Sigmoid colon (tissue), 7 donors: Measurements from ENCODE around the gene MAP1A. TPM values are rescaled to one million over a fixed set of nuclear protein-coding genes. Genes with fewer than 3 reads are reported as not detected.

Experiments used
- DNase-seq: peaks from one replicate; pipeline ENCODE4 v3.0.0-alpha.2; 2019
- H3K27ac ChIP-seq, 4 donors: fragments of 200-600 bp; sonication (generic); one replicate each; pipeline ENCODE4 v1.5.1; 2016 to 2019; ENCODE audit warnings: mild to moderate bottlenecking in 1 of 4
- H3K27me3 ChIP-seq, 3 donors: fragments of 200-600 bp; sonication (generic); one replicate each; pipeline ENCODE4 v1.5.1; 2019; ENCODE audit warnings: mild to moderate bottlenecking in 1 of 3
- H3K36me3 ChIP-seq, 4 donors: fragments of 200-600 bp; sonication (generic); one replicate each; pipeline ENCODE4 v1.5.1; 2016 to 2019
- H3K4me1 ChIP-seq, 4 donors: fragments of 200-600 bp; sonication (generic); one replicate each; pipeline ENCODE4 v1.5.1; 2017 to 2019
- H3K4me3 ChIP-seq, 4 donors: fragments of 200-600 bp; sonication (generic); one replicate each; pipeline ENCODE4 v1.5.1; 2017 to 2019; ENCODE audit warnings: mild to moderate bottlenecking in 2 of 4, moderate library complexity in 1 of 4
- H3K9me3 ChIP-seq, 4 donors: fragments of 200-600 bp in 3 of 4; sonication (generic) in 3 of 4; one replicate each; pipeline versions ENCODE4 v1.5.1 to v1.6.1; 2013 to 2019
- EP300 ChIP-seq, 4 donors: sonication (generic); formaldehyde crosslinking; IDR thresholded peaks; one replicate each; pipeline ENCODE4 v1.6.1; 2017; ENCODE audit warnings: antibody characterized with exemption in 4 of 4
- POLR2A ChIP-seq, 2 donors: fragments of 450-650 bp; IDR thresholded peaks; one replicate each; pipeline ENCODE4 v1.6.1; 2016; ENCODE audit warnings: antibody characterized with exemption in 2 of 2, mild to moderate bottlenecking in 2 of 2, moderate library complexity in 2 of 2
- POLR2AphosphoS5 ChIP-seq, 4 donors: sonication (generic); formaldehyde crosslinking; IDR thresholded peaks; one replicate each; pipeline ENCODE4 v1.6.1; 2017; ENCODE audit warnings: antibody characterized with exemption in 4 of 4
- WGBS, 2 donors: extraction: QIAGEN DNeasy Blood & Tissue Kit; methylation state at CpG; one replicate each; pipeline ENCODE4 v1.1.7; 2013; 5-methylcytosine and 5-hydroxymethylcytosine counted together
- intact Hi-C: fragments of 100-400 bp; cut with DNase I; formaldehyde crosslinking; loops from one replicate; pipeline ENCODE4 v1.15.1; 2023
- polyA plus RNA-seq, 3 donors: library from polyadenylated mRNA; stranded (reverse); fragments of 200-250 nt; gene quantifications; one replicate each; pipeline ENCODE4 v1.2.3, GENCODE V29; 2013
- total RNA-seq, 4 donors: library from RNA; depleted of rRNA; stranded (reverse); fragments of >200 nt; gene quantifications; one replicate each; pipeline ENCODE4 v1.1.0, GENCODE V29; 2016
- TF ChIP-seq, protein P1 (sequence below), 4 experiments: fragments of 450-650 bp in 3 of 4; fragments of 200-600 bp in 1 of 4; IDR thresholded peaks; one replicate each; pipeline ENCODE4 v1.5.1; 2016 to 2019; ENCODE audit warnings: antibody characterized with exemption in 4 of 4, mild to moderate bottlenecking in 3 of 4, moderate library complexity in 2 of 4
- donor health status: healthy with polysubstance abuse.
- donor health status: Bipolar disorder and iron deficiency.
- donor health status: healthy.

MAP1A gene
- total and polyA plus RNA-seq, 7 donors, result 0.23 to 61.2 (median 25.2) TPM

DNA sequence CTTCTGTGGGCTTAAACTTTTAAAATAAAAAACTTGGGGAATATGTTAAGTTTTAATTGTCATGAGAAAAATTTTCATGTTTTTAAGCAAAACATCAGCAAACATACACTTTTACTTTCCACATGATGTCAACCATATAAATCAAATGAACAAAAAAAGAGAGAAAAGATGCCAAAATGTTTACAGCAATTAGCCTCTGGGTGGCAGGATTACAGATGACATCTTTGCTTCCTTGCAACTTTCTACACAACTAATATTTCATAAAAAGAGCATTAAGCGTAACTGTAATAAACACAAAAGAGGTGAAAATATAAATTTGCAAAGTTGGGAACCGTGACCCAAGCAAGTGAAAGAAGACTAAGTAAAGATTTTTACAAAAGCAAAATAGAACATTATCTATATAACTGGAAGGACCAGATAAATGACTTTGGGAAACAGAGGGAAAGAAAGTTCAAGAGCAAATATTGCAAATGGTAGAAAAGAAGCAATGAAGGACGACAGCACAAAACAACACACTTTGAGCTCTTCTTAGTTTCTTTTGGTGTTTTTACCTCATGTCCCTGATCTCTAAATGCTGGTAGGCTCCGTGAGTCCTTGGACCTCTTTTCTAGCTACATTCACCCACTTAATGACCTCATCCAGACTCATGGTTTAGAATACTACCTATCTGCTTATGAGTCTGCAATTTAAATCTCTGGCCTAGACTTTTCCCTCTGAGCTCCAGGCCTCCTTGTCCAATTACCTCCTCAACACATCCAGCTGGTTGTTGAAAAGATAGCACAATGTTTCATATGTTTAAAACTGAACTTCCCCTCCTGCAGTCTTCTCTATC is 33.9 kb upstream of the MAP1A start:
- intact Hi-C loops, result no loop called here
- H3K4me3 ChIP-seq, result no peak overlapping the region
- 82 to 85% methylated on average over 4 of the region's 4 CpGs for WGBS, 2 donors
- DNase-seq, result no peak
- H3K27me3 ChIP-seq, result no peaks in the 10 kb centered on the region
- no peaks in the 10 kb centered on the region for H3K9me3 ChIP-seq
- TF ChIP-seq, protein P1, sequence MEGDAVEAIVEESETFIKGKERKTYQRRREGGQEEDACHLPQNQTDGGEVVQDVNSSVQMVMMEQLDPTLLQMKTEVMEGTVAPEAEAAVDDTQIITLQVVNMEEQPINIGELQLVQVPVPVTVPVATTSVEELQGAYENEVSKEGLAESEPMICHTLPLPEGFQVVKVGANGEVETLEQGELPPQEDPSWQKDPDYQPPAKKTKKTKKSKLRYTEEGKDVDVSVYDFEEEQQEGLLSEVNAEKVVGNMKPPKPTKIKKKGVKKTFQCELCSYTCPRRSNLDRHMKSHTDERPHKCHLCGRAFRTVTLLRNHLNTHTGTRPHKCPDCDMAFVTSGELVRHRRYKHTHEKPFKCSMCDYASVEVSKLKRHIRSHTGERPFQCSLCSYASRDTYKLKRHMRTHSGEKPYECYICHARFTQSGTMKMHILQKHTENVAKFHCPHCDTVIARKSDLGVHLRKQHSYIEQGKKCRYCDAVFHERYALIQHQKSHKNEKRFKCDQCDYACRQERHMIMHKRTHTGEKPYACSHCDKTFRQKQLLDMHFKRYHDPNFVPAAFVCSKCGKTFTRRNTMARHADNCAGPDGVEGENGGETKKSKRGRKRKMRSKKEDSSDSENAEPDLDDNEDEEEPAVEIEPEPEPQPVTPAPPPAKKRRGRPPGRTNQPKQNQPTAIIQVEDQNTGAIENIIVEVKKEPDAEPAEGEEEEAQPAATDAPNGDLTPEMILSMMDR (IDR thresholded peaks at IDR 0.05), result peak in 1 of 4 experiments; percentile 29
- TF ChIP-seq EP300 (IDR thresholded peaks at IDR 0.05) (no peak), POLR2A (IDR thresholded peaks at IDR 0.05) (no peak)
- H3K27ac ChIP-seq, result peak overlapping the region in 1 of 4 donors; percentile 12
- peaks cover 0 to 7% (median 0%) of the 10 kb centered on the region in 4 donors for H3K4me1 ChIP-seq
- H3K36me3 ChIP-seq, result peaks cover 6 to 77% (median 15%) of the 10 kb centered on the region in 4 donors

DNA sequence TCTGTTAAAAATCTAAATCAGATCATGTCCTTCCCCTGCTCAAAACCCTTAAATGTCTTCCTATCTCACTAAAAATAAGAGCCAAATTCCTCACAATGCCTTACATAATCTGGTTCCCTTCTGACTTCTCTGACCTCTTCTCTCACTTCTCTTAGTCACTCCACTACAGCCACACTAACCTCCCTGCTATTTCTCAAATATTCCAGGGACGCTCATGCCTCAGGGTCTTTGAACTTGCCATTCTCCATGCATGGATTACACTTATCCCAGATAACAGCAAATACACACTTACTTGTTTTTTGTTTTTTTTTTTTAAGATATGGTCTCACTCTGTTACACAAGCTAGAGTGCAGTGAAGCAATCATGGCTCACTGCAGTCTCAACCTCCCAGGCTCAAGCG is 33.0 kb upstream of the MAP1A start:
- intact Hi-C loops, result no loop called here
- Histone ChIP-seq H3K4me3 (no peak overlapping the region), H3K27ac (no peak overlapping the region), H3K9me3 (no peaks in the 10 kb centered on the region), H3K36me3 (peaks cover 0 to 73% (median 5%) of the 10 kb centered on the region in 4 donors), H3K27me3 (no peaks in the 10 kb centered on the region), H3K4me1 (peaks cover 0 to 13% (median 3%) of the 10 kb centered on the region in 4 donors)
- 94 to 96% methylated on average over 2 of the region's 2 CpGs for WGBS, 2 donors
- no peak for DNase-seq
- TF ChIP-seq POLR2A (IDR thresholded peaks at IDR 0.05) (no peak), POLR2AphosphoS5 (IDR thresholded peaks at IDR 0.05) (no peak), EP300 (IDR thresholded peaks at IDR 0.05) (no peak)
- TF ChIP-seq, protein P1 (IDR thresholded peaks at IDR 0.05), result no peak

DNA sequence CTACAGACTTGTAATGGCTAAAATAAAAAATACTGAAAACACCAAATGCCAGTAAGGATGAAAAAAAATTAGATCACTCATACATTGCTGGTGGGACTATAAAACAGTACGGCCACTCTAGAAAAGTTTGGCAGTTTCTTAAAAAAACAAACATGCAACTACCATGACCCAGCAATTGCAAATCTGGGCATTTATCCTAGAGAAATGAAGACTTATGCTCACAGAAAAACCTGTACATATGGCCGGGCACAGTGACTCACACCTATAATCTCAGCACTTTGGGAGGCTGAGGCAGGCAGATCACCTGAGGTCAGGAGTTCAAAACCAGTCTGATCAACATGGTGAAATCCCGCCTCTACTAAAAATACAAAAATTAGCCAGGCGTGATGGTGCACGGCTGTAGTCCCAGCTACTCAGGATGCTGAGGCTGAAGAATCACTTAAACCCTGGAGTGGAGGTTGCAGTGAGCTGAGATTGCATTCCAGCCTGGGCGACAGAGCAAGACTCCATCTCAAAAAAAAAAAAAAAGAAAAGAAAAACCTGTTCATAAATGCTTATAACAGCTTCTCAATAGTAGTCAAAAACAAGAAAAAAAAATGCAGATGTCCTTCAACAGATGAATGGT is 30.0 kb upstream of the MAP1A start:
- peaks cover 0 to 28% (median 19%) of the 10 kb centered on the region in 4 donors for H3K4me1 ChIP-seq
- TF ChIP-seq EP300 (IDR thresholded peaks at IDR 0.05) (no peak), POLR2A (IDR thresholded peaks at IDR 0.05) (no peak), POLR2AphosphoS5 (IDR thresholded peaks at IDR 0.05) (no peak)
- TF ChIP-seq, protein P1 (IDR thresholded peaks at IDR 0.05), result no peak
- WGBS, 2 donors, result 90 to 94% methylated on average over 6 of the region's 6 CpGs
- peaks cover 0 to 58% (median 2%) of the 10 kb centered on the region in 4 donors for H3K36me3 ChIP-seq
- no peak overlapping the region for H3K4me3 ChIP-seq
- intact Hi-C loops, result loop anchor here (5.0 kb wide), 1 partner anchor 35 kb away; no protein-coding TSS in a partner anchor
- H3K27ac ChIP-seq, result no peak overlapping the region
- DNase-seq, result no peak
- H3K9me3 ChIP-seq, result no peaks in the 10 kb centered on the region
- H3K27me3 ChIP-seq, result no peaks in the 10 kb centered on the region

DNA sequence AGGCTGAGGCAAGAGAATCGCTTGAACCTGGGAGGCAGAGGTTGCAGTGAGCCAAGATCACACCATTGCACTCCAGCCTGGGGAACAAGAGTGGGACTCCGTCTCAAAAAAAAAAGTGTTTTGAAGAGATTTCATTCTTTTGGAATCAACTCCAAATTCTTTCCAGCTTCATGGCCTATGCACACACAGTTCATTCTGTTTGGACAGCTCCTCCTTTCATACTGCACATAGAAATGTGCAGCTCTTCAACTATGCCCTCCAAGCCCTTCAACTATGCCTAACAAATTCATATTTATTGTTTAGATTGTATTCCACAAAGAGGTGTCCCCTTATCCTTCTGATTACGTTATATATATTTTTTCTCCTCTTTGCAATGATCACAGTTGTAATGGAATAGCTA is 28.6 kb upstream of the MAP1A start:
- Histone ChIP-seq H3K36me3 (peaks cover 0 to 54% (median 2%) of the 10 kb centered on the region in 4 donors), H3K4me1 (peaks cover 0 to 34% (median 23%) of the 10 kb centered on the region in 4 donors), H3K9me3 (no peaks in the 10 kb centered on the region), H3K27me3 (no peaks in the 10 kb centered on the region), H3K27ac (no peak overlapping the region), H3K4me3 (no peak overlapping the region)
- no peak for DNase-seq
- WGBS, 2 donors, result 71 to 82% methylated on average over 3 of the region's 3 CpGs
- no peak for TF ChIP-seq EP300 (IDR thresholded peaks at IDR 0.05)
- TF ChIP-seq POLR2AphosphoS5 (IDR thresholded peaks at IDR 0.05), result no peak
- TF ChIP-seq, protein P1 (IDR thresholded peaks at IDR 0.05), result no peak
- TF ChIP-seq POLR2A (IDR thresholded peaks at IDR 0.05), result no peak
- intact Hi-C loops, result loop anchor here (5.0 kb wide), 1 partner anchor 34 kb away; no protein-coding TSS in a partner anchor
